ENCODE data around the gene BAIAP2. TPM values are rescaled to one million over a fixed set of nuclear protein-coding genes. Genes with fewer than 3 reads are reported as not detected.

BAIAP2 gene
- total and polyA plus RNA-seq, 2 of the 13 experiments (the other 11 are each of a cell fraction or from before 2014, with no cell fraction given), result 22.5 to 24.0 TPM

DNA sequence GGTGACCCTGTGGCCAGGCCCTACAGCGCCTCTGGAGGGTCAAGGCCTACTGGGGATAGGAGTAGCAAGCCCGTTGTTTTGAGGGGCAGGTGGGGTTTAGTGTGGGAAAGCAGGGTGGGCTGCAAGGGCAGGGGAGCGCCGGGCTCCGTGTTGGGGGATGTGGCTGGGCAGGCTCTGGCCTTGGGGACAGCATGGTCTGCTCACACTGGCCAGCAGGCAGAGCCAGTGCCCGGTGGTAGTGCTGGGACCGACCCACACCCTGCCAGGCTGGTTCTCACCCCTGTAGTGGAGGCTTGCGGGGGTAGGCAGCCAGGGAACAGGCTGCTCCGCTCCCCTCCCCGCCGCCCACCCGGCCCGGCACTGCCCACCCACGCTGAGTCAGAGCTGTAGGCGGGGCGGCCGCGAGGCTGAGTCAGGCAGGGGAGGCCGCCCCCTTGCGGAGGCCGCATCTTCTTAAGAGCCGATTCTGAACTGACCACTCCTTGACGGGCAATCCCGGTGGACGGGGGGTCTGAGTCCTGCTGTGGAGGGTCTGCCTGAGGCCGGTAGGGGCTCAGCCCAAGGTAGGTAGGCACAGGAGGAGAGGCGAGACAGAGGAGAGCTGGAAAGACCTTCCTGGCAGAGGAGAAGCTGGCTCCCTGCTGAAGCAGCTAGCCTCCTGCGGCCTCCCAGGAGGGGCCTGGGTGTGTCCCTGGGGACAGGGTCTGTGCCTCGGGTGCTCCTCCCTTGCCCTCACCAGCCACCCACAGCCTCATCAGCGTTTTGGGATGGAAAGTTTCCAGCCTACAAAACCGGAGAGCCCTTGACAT is 62.4 kb downstream of the BAIAP2 start (continued):
- TF ChIP-seq PAX8 (CRISPR knock-in tag; IDR thresholded peaks at IDR 0.05; ENCODE audit: borderline replicate concordance) (0 out of 2 replicates have a peak, but pooled peaks have one; percentile 24), TGIF2 (CRISPR knock-in tag; IDR thresholded peaks at IDR 0.05) (no peak), SUZ12 (IDR thresholded peaks at IDR 0.05; ENCODE audit: low read depth, low read length) (no peak), PAWR (CRISPR knock-in tag; IDR thresholded peaks at IDR 0.05; ENCODE audit: borderline replicate concordance) (no peak), U2AF2 (IDR thresholded peaks at IDR 0.05; ENCODE audit: low read depth, low read length) (no peak), MEIS1 (CRISPR knock-in tag; IDR thresholded peaks at IDR 0.05; ENCODE audit: borderline replicate concordance) (no peak; the same call in 1 of the 2 replicates), ZNF850 (CRISPR knock-in tag; conservative IDR thresholded peaks at IDR 0.05) (no peak), ZBTB1 (CRISPR knock-in tag; IDR thresholded peaks at IDR 0.05; ENCODE audit: borderline replicate concordance) (no peak)
- TF ChIP-seq, protein P1, sequence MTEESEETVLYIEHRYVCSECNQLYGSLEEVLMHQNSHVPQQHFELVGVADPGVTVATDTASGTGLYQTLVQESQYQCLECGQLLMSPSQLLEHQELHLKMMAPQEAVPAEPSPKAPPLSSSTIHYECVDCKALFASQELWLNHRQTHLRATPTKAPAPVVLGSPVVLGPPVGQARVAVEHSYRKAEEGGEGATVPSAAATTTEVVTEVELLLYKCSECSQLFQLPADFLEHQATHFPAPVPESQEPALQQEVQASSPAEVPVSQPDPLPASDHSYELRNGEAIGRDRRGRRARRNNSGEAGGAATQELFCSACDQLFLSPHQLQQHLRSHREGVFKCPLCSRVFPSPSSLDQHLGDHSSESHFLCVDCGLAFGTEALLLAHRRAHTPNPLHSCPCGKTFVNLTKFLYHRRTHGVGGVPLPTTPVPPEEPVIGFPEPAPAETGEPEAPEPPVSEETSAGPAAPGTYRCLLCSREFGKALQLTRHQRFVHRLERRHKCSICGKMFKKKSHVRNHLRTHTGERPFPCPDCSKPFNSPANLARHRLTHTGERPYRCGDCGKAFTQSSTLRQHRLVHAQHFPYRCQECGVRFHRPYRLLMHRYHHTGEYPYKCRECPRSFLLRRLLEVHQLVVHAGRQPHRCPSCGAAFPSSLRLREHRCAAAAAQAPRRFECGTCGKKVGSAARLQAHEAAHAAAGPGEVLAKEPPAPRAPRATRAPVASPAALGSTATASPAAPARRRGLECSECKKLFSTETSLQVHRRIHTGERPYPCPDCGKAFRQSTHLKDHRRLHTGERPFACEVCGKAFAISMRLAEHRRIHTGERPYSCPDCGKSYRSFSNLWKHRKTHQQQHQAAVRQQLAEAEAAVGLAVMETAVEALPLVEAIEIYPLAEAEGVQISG (CRISPR knock-in tag; IDR thresholded peaks at IDR 0.05), result peak; percentile 66
- TF ChIP-seq, protein P2, sequence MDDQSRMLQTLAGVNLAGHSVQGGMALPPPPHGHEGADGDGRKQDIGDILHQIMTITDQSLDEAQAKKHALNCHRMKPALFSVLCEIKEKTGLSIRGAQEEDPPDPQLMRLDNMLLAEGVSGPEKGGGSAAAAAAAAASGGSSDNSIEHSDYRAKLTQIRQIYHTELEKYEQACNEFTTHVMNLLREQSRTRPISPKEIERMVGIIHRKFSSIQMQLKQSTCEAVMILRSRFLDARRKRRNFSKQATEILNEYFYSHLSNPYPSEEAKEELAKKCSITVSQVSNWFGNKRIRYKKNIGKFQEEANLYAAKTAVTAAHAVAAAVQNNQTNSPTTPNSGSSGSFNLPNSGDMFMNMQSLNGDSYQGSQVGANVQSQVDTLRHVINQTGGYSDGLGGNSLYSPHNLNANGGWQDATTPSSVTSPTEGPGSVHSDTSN (CRISPR knock-in tag; IDR thresholded peaks at IDR 0.05; ENCODE audit: borderline replicate concordance), result no peak
- TF ChIP-seq, protein P3, sequence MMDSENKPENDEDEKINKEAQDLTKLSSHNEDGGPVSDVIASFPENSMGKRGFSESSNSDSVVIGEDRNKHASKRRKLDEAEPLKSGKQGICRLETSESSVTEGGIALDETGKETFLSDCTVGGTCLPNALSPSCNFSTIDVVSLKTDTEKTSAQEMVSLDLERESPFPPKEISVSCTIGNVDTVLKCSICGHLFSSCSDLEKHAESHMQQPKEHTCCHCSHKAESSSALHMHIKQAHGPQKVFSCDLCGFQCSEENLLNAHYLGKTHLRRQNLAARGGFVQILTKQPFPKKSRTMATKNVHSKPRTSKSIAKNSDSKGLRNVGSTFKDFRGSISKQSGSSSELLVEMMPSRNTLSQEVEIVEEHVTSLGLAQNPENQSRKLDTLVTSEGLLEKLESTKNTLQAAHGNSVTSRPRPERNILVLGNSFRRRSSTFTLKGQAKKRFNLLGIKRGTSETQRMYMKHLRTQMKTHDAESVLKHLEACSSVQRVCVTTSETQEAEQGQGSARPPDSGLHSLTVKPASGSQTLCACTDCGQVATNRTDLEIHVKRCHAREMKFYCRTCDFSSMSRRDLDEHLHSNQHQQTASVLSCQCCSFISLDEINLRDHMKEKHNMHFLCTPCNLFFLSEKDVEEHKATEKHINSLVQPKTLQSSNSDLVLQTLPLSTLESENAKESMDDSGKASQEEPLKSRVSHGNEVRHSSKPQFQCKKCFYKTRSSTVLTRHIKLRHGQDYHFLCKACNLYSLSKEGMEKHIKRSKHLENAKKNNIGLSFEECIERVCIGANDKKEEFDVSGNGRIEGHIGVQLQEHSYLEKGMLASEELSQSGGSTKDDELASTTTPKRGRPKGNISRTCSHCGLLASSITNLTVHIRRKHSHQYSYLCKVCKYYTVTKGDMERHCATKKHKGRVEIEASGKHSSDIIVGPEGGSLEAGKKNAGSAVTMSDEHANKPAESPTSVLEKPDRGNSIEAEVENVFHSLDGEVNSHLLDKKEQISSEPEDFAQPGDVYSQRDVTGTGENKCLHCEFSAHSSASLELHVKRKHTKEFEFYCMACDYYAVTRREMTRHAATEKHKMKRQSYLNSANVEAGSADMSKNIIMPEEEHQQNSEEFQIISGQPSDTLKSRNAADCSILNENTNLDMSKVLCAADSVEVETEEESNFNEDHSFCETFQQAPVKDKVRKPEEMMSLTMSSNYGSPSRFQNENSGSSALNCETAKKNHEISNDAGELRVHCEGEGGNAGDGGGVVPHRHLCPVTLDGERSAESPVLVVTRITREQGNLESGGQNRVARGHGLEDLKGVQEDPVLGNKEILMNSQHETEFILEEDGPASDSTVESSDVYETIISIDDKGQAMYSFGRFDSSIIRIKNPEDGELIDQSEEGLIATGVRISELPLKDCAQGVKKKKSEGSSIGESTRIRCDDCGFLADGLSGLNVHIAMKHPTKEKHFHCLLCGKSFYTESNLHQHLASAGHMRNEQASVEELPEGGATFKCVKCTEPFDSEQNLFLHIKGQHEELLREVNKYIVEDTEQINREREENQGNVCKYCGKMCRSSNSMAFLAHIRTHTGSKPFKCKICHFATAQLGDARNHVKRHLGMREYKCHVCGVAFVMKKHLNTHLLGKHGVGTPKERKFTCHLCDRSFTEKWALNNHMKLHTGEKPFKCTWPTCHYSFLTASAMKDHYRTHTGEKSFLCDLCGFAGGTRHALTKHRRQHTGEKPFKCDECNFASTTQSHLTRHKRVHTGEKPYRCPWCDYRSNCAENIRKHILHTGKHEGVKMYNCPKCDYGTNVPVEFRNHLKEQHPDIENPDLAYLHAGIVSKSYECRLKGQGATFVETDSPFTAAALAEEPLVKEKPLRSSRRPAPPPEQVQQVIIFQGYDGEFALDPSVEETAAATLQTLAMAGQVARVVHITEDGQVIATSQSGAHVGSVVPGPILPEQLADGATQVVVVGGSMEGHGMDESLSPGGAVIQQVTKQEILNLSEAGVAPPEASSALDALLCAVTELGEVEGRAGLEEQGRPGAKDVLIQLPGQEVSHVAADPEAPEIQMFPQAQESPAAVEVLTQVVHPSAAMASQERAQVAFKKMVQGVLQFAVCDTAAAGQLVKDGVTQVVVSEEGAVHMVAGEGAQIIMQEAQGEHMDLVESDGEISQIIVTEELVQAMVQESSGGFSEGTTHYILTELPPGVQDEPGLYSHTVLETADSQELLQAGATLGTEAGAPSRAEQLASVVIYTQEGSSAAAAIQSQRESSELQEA (CRISPR knock-in tag; IDR thresholded peaks at IDR 0.05; ENCODE audit: not compliant biosample characterization), result no peak
- TF ChIP-seq, protein P4, sequence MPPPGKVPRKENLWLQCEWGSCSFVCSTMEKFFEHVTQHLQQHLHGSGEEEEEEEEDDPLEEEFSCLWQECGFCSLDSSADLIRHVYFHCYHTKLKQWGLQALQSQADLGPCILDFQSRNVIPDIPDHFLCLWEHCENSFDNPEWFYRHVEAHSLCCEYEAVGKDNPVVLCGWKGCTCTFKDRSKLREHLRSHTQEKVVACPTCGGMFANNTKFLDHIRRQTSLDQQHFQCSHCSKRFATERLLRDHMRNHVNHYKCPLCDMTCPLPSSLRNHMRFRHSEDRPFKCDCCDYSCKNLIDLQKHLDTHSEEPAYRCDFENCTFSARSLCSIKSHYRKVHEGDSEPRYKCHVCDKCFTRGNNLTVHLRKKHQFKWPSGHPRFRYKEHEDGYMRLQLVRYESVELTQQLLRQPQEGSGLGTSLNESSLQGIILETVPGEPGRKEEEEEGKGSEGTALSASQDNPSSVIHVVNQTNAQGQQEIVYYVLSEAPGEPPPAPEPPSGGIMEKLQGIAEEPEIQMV (CRISPR knock-in tag; IDR thresholded peaks at IDR 0.05; ENCODE audit: low read depth), result no peak; the same call in 1 of the 2 replicates
- TF ChIP-seq, protein P5, sequence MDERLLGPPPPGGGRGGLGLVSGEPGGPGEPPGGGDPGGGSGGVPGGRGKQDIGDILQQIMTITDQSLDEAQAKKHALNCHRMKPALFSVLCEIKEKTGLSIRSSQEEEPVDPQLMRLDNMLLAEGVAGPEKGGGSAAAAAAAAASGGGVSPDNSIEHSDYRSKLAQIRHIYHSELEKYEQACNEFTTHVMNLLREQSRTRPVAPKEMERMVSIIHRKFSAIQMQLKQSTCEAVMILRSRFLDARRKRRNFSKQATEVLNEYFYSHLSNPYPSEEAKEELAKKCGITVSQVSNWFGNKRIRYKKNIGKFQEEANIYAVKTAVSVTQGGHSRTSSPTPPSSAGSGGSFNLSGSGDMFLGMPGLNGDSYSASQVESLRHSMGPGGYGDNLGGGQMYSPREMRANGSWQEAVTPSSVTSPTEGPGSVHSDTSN (CRISPR knock-in tag; IDR thresholded peaks at IDR 0.05), result no peak
